ENCODE measurements around the gene HECTD4. TPM values are rescaled to one million over a fixed set of nuclear protein-coding genes. Genes with fewer than 3 reads are reported as not detected.
A peak's percentile ranks its signal among the peaks of the same experiment; 100 is the strongest.

Gene HECTD4
- total and polyA plus RNA-seq, 2 of the 4 experiments (the other 2 are of a cell fraction): 12.9 to 13.0 TPM

- Histone ChIP-seq H3K9me3 (ENCODE audit: control insufficient read depth, insufficient read depth, low read length) (no peaks in the 10 kb centered on the region), H2AK5ac (ENCODE audit: low read depth, low read length) (peak within 1 kb of the TSS; percentile 98), H3K9ac (ENCODE audit: low read depth, low read length) (peak within 1 kb of the TSS; percentile 98), H3K56ac (ENCODE audit: extremely low read depth, insufficient read depth, low read length) (peak within 1 kb of the TSS; percentile 86), H4K8ac (ENCODE audit: low read depth in 2 of 2, low read length in 2 of 2) (peak within 1 kb of the TSS; percentile 90 to 98), H2BK120ac (ENCODE audit: low read depth, low read length) (no peak within 1 kb of the TSS), H2BK20ac (ENCODE audit: low read depth, low read length) (no peak within 1 kb of the TSS), H2AFZ (replicated peaks; ENCODE audit: low read length, poor library complexity) (peak within 1 kb of the TSS; percentile 93), H3K18ac (ENCODE audit: low read depth, low read length) (peak within 1 kb of the TSS; percentile 87), H2BK15ac (ENCODE audit: low read depth, low read length) (no peak within 1 kb of the TSS), H2AK9ac (replicated peaks; ENCODE audit: low read depth, low read length, poor library complexity) (peak within 1 kb of the TSS; percentile 97), H4K20me1 (ENCODE audit: insufficient read depth, low read length) (peaks cover 36% of the 10 kb centered on the region), H3K9me1 (ENCODE audit: insufficient read depth, low read length) (no peaks in the 10 kb centered on the region; the same call in 1 of the 2 replicates), H3K4ac (ENCODE audit: low read depth, low read length) (peak within 1 kb of the TSS; percentile 96), H4K5ac (ENCODE audit: low read depth, low read length) (peak within 1 kb of the TSS; percentile 90), H3K79me1 (ENCODE audit: low read depth in 1 of 2, low read length in 2 of 2) (peaks cover 16 to 31% of the 10 kb centered on the region in 2 experiments), H3K27me3 (ENCODE audit: control insufficient read depth, insufficient read depth, low read length) (no peaks in the 10 kb centered on the region), H3K14ac (replicated peaks; ENCODE audit: low read depth, low read length) (peak within 1 kb of the TSS; percentile 99), H4K91ac (ENCODE audit: insufficient read depth, low read depth, low read length) (peak within 1 kb of the TSS; percentile 89), H3K23ac (ENCODE audit: low read depth, low read length) (peak within 1 kb of the TSS; percentile 99), H3K4me3 (ENCODE audit: insufficient read depth, low read depth, low read length) (peak within 1 kb of the TSS; percentile 87), H2BK5ac (ENCODE audit: low read depth, low read length, poor library complexity, severe bottlenecking) (peak within 1 kb of the TSS; percentile 98), H3K27ac (ENCODE audit: insufficient read depth, low read length) (peak within 1 kb of the TSS; percentile 97), H3K4me2 (ENCODE audit: low read depth, low read length) (peak within 1 kb of the TSS; percentile 96), H3K4me1 (ENCODE audit: control insufficient read depth, insufficient read depth, low read length) (no peaks in the 10 kb centered on the region; the same call in 1 of the 2 replicates), H3K36me3 (ENCODE audit: control insufficient read depth, insufficient read depth, low read length) (peaks cover 29% of the 10 kb centered on the region)
- CTCF ChIA-PET: no interaction called here
- in situ Hi-C loops (cut with MboI; ENCODE audit: low sequenced_read_pairs) (no loop called here), dilution Hi-C loops (cut with HindIII; ENCODE audit: low sequenced_read_pairs, unreplicated experiment) (no loop called here), intact Hi-C loops (cut with micrococcal nuclease) (no loop called here)
- peak; percentile 94 for DNase-seq
- WGBS, 2 experiments (ENCODE audit: extremely low coverage in 2 of 2, insufficient read length in 1 of 2): 12% methylated on average over 19 of the region's 46 CpGs; no CpG with 5 or more reads in 1 of the 2 experiments
- peak; percentile 85 for ATAC-seq (ENCODE audit: low read depth)
- BruUV-seq (replicated peaks): no TSS peak
- POLR2A ChIA-PET (ENCODE audit: unreplicated experiment): no interaction called here
- TF ChIP-seq ELK1 (IDR thresholded peaks at IDR 0.05; ENCODE audit: borderline replicate concordance, low read depth, low read length): no peak
- no peak for TF ChIP-seq RAD21 (IDR thresholded peaks at IDR 0.05; ENCODE audit: low read length)
- TF ChIP-seq RFX5 (IDR thresholded peaks at IDR 0.05; ENCODE audit: low read depth, low read length): no peak
- no peak for TF ChIP-seq BHLHE40 (IDR thresholded peaks at IDR 0.05; ENCODE audit: low read depth, low read length)
- no peak for TF ChIP-seq SMC3 (IDR thresholded peaks at IDR 0.05; ENCODE audit: low read depth, low read length)
- TF ChIP-seq CHD1 (IDR thresholded peaks at IDR 0.05; ENCODE audit: low read depth, low read length): no peak; the same call in 1 of the 2 replicates
- TF ChIP-seq FOS (IDR thresholded peaks at IDR 0.05; ENCODE audit: low read depth, low read length): no peak
- no peak for TF ChIP-seq RCOR1 (IDR thresholded peaks at IDR 0.05; ENCODE audit: insufficient replicate concordance, low read length)
- 0 out of 2 replicates have a peak, but pooled peaks have one; percentile 45 for TF ChIP-seq MXI1 (IDR thresholded peaks at IDR 0.05; ENCODE audit: borderline replicate concordance, low read depth, low read length)
- TF ChIP-seq POLR2A (IDR thresholded peaks at IDR 0.05; ENCODE audit: low read depth, low read length): peak; percentile 97
- no peak for TF ChIP-seq NFE2L2 (IDR thresholded peaks at IDR 0.05; ENCODE audit: low read depth, low read length)
- TF ChIP-seq USF2 (IDR thresholded peaks at IDR 0.05; ENCODE audit: low read depth, low read length): no peak
- no peak for TF ChIP-seq MAFK (IDR thresholded peaks at IDR 0.05; ENCODE audit: low read depth, low read length)
- TF ChIP-seq MAZ (IDR thresholded peaks at IDR 0.05; ENCODE audit: borderline replicate concordance, low read depth, low read length): no peak
- peak; percentile 35; the same call in 1 of the 2 replicates for TF ChIP-seq CEBPB (IDR thresholded peaks at IDR 0.05; ENCODE audit: low read depth, low read length)
These were observed 27.1 kb upstream of the HECTD4 start, which contains the start of gene RPL6 for GRCh38 chr12:112409064-112409905. RPL6 (minus strand) TSS chr12:112409605; CDS start chr12:112408656, 949 bp downstream.

Data from IMR-90 (cell line).